Parathyroid adenoma (tissue), 2 donors: ENCODE data around the gene BSND.

ENCODE experiments used
- H2AFZ ChIP-seq: fragments of 300-600 bp; sonication (generic); one replicate; pipeline ENCODE4 v1.7.0; 2017; ENCODE audit warnings: antibody characterized with exemption, mild to moderate bottlenecking
- H3K27ac ChIP-seq: fragments of 300-600 bp; sonication (generic); one replicate; pipeline ENCODE4 v1.7.0; 2017
- H3K27me3 ChIP-seq: fragments of 300-600 bp; sonication (generic); one replicate; pipeline ENCODE4 v1.7.0; 2017; ENCODE audit warnings: low read length; ENCODE audit not compliant: control insufficient read depth, insufficient read depth
- H3K36me3 ChIP-seq: fragments of 300-600 bp; sonication (generic); one replicate; pipeline ENCODE4 v1.7.0; 2017; ENCODE audit warnings: low read length; ENCODE audit not compliant: control insufficient read depth, insufficient read depth
- H3K4me1 ChIP-seq: fragments of 300-600 bp; sonication (generic); one replicate; pipeline ENCODE4 v1.7.0; 2017; ENCODE audit warnings: control low read depth
- H3K4me2 ChIP-seq: fragments of 300-600 bp; sonication (generic); one replicate; pipeline ENCODE4 v1.7.0; 2017; ENCODE audit warnings: low read length
- H3K4me3 ChIP-seq: fragments of 300-600 bp; sonication (generic); one replicate; pipeline ENCODE4 v1.7.0; 2017; ENCODE audit warnings: low read depth, low read length
- H3K79me2 ChIP-seq: fragments of 300-600 bp; sonication (generic); one replicate; pipeline ENCODE4 v1.7.0; 2017; ENCODE audit warnings: control low read depth
- H3K9ac ChIP-seq: fragments of 300-600 bp; sonication (generic); one replicate; pipeline ENCODE4 v1.7.0; 2017; ENCODE audit warnings: mild to moderate bottlenecking
- H3K9me3 ChIP-seq: fragments of 300-600 bp; sonication (generic); one replicate; pipeline ENCODE4 v1.7.0; 2017; ENCODE audit warnings: low read length; ENCODE audit not compliant: control insufficient read depth
- CTCF ChIP-seq: fragments of 300-600 bp; sonication (generic); IDR thresholded peaks from one replicate; pipeline ENCODE4 v1.7.0; 2017; ENCODE audit warnings: antibody characterized with exemption, mild to moderate bottlenecking
- donor health status: primary hyperparathyroidism.

BSND gene

GRCh38 chr1:54987427-54987826 lies 11.3 kb upstream of the BSND start:
- H3K4me1 ChIP-seq, result no peaks in the 10 kb centered on the region
- no peak overlapping the region for H3K27ac ChIP-seq
- no peak for TF ChIP-seq CTCF
- no peak overlapping the region for H3K9ac ChIP-seq
- H3K9me3 ChIP-seq, result no peaks in the 10 kb centered on the region
- H2AFZ ChIP-seq, result no peak overlapping the region
- no peaks in the 10 kb centered on the region for H3K79me2 ChIP-seq
- H3K4me3 ChIP-seq, result no peak overlapping the region
- no peaks in the 10 kb centered on the region for H3K27me3 ChIP-seq
- no peaks in the 10 kb centered on the region for H3K36me3 ChIP-seq
- no peak overlapping the region for H3K4me2 ChIP-seq

- Histone ChIP-seq H3K9me3 (no peaks in the 10 kb centered on the region), H2AFZ (no peak overlapping the region), H3K27ac (no peak overlapping the region), H3K4me3 (no peak overlapping the region), H3K4me1 (no peaks in the 10 kb centered on the region), H3K79me2 (no peaks in the 10 kb centered on the region), H3K4me2 (no peak overlapping the region), H3K9ac (no peak overlapping the region), H3K36me3 (no peaks in the 10 kb centered on the region), H3K27me3 (no peaks in the 10 kb centered on the region)
- TF ChIP-seq CTCF, result no peak
Measured at GRCh38 chr1:54987919-54988705, 10.6 kb upstream of the BSND start.

GRCh38 chr1:54988975-54989374 lies 9.8 kb upstream of the BSND start:
- no peaks in the 10 kb centered on the region for H3K27me3 ChIP-seq
- no peak overlapping the region for H3K4me3 ChIP-seq
- no peak overlapping the region for H3K4me2 ChIP-seq
- no peak overlapping the region for H2AFZ ChIP-seq
- peak overlapping the region; percentile 33 for H3K27ac ChIP-seq
- TF ChIP-seq CTCF, result no peak
- no peaks in the 10 kb centered on the region for H3K36me3 ChIP-seq
- no peak overlapping the region for H3K9ac ChIP-seq
- H3K4me1 ChIP-seq, result no peaks in the 10 kb centered on the region
- H3K9me3 ChIP-seq, result no peaks in the 10 kb centered on the region
- no peaks in the 10 kb centered on the region for H3K79me2 ChIP-seq

- Histone ChIP-seq H2AFZ (no peak overlapping the region), H3K79me2 (no peaks in the 10 kb centered on the region), H3K9ac (no peak overlapping the region), H3K27ac (peak overlapping the region; percentile 33), H3K27me3 (no peaks in the 10 kb centered on the region), H3K36me3 (no peaks in the 10 kb centered on the region), H3K4me2 (no peak overlapping the region), H3K9me3 (no peaks in the 10 kb centered on the region), H3K4me1 (no peaks in the 10 kb centered on the region), H3K4me3 (no peak overlapping the region)
- no peak for TF ChIP-seq CTCF
Measured at GRCh38 chr1:54989473-54989872, 9.3 kb upstream of the BSND start.
